HG03342 (cell line): ENCODE results near the gene DAB2IP.
"Not testable (repeated sequence)": the region's sequence is repeated elsewhere in the genome, so short reads cannot be mapped to it uniquely, and the experiment has no call there.

Source experiments
- ATAC-seq: cut with Tn5 transposase; IDR thresholded peaks from one replicate; pipeline ENCODE4 v1.9.1; 2021; ENCODE audit warnings: mild to moderate bottlenecking, moderate library complexity; ENCODE audit not compliant: unreplicated experiment

Gene DAB2IP

DNA sequence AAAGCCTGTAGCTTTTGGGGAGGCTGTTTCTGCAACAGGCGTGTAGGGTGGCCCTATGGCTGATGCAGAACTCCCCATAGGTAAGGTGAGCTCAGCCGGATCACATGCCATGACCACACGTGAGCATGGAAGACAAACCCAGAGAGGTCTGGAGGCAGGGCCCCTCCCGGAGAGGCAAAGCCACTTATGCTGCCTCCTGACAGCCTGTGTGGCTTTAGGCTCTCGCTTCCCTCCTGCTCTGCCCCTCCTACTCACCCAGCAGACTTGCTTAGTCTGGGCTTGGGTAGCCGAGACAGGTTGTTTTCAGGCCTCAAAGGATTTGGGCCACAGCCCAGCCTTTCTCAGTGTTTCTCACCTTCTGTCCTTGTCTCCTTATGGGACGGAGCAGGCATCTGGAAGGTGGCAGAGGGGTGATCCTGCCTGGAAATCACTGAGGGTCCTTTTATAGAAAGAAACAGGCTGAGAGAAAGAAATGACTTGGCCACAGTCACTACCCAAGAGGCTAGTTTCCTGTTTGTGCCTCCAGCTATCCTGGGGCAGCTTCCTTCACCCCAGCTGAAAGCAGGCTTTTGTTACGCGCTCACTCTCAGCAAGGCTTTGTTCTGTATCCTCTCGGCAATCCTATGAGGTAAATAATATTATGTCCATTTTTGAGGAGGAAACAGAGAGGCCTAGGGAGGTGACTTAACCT, 89.9 kb downstream of the DAB2IP start:
- no peak for ATAC-seq

DNA sequence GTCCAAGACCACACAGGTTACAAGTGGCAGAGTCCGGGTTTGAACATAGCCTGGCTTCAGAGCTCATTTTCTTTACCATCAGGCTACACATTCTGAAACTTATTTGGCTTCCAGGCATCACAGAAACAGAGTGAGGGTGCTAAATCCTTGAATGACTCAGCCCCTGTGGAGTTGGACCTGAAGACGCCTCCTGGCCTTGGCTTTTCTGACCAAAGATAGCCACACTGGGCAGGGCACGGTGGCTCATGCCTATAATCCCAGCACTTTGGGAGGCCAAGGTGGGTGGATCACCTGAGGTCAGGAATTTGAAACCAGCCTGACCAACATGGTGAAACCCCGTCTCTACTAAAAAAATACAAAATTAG, 90.5 kb downstream of the DAB2IP start:
- ATAC-seq = not testable (repeated sequence)

DNA sequence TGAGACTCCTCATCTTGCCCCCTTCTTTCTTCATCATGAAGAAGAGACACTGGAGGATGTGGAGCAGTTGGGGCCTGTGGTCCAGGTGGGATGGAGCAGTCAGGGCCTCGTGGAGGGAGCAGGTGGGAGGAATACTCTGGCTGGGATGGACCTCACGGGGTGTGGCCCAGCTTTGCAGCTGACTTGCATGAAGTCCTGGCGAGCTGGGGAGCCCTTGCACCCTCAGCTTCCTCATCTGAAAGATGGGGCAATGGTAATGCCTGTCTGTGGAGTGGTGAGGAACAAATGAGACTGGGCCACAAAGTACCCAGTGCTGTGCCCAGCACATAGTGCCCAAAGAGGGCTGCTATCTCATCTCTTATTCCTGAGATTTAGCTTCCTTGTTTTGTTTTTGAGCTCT, 91.5 kb downstream of the DAB2IP start:
- ATAC-seq = no peak

DNA sequence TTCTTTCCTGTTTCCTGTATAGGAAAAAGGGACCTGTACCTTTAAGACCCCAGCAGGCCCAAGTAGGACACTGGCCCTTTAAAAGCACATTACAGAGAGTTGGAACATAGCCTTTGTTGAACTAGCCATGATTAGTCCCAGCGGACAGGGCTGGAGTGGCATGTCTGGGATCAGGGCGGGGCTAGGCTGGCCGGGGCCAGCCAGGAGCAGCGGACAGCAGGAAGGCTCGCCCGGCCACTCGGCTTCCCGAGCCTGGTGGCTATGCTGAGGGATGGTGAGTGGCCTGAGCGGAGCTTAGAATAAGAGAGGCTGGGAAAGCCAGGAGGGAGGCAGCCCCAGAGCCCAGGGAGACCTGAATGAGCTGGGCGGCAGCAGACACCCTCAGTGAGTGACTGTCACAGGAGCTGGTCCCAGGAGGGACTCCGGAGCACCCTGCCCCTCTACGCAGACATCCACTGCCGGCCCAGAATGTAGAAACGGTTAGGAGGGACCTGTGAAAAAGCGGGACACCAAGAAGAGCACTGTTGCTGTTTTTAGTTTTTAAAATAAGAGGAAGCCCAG, 92.1 kb downstream of the DAB2IP start:
- ATAC-seq = no peak

DNA sequence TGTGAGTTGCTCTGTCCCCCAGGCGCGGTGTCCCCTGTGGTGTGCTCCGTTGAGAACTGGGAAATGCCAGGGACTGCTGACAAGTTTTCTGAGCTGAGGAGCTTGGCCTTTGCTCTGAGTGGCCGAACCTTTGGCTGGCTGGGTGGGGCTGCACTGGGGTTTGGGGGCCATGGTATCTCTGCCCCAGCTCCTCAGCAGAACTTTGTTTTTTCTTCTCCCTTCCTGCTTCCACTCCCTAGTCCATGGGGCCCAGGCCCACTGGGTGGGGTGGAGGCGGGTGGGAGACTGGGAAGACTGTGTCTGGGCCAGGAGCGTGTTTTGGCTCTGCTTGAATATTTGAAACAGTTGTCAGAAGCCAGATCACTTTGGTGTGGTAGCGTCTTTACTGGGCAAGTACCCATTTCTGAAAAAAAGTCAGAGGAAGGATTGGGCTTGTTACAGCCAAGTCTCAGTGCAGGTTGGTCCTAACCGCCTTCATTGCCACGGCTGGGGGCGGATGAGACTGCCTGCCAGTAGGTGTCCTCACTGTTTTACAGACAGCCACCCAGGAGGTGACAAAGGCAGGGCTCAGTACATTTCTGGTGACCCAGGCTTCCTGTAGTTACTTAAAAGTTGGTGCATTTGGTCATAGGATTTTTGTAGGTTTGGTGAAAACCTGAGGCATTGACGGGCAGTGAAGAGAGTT, 92.7 kb downstream of the DAB2IP start:
- no peak for ATAC-seq

DNA sequence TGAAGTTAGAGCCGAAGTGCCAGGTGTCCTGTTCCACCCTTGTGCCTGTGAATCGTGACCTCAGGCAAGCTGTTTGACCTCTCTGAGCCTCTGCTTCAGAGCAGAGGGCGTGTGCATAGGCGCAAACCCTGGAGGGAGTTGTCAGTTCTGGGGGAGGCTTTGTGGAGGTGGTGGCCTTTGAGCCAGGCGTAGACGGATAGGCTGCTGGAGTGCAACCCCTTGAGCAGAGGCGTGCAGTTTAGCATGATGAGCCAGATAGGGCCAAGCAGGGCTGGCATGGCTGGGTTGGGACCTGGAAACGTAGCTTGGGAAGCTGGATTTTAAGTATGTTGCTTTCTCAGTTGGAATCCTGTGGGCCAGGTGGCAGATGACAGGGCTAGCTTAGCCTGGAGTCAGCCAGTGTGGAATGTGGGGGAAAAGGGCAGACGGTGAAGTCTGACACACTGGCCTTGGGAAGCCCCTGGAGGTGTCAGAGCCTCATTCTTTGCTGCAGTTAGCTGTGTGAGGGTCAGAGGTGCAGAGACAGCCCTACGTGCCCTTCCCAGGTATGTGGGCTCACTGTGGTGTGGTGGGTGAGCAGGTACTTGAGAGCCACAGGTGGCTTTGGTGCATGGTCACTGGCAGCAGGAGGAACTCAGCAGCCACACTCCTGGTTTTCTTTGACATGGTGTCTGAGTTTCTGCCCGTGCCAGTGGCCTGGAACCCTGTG, 93.4 kb downstream of the DAB2IP start:
- no peak for ATAC-seq

DNA sequence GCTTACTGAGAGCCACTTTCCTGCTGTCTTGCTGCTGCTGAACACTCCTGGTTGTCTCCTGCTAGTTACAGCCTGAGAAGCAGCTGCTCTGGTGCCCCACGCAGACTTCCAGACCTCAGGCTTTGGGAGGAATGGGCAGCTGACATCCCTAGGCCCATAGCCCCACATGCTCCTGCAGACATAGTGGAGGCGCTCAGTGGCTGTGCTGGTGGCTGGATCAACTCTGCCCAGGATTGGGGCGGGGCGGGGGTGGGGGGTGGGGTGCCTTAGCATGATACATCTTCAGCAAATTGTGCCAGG, 93.9 kb downstream of the DAB2IP start:
- ATAC-seq = no peak

DNA sequence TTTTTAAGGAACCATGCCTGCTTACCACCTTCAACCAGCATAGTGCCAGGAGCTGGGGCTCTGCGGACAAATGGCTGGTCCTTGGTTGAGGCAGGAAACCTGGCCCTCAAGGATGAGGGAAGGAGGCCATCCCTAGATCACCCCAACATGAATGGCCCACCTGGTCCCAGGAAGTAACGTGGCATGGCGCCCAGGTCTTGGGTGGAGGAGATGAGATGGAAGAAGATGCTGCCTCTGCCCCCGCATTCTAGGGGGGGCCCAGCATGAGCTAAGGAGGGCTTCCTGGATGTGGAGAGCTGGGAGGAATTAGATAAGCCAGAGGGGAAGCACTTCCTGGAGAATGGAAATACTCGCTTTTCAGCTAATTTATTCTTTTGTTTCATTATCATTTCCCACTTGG, 95.0 kb downstream of the DAB2IP start:
- no peak for ATAC-seq

DNA sequence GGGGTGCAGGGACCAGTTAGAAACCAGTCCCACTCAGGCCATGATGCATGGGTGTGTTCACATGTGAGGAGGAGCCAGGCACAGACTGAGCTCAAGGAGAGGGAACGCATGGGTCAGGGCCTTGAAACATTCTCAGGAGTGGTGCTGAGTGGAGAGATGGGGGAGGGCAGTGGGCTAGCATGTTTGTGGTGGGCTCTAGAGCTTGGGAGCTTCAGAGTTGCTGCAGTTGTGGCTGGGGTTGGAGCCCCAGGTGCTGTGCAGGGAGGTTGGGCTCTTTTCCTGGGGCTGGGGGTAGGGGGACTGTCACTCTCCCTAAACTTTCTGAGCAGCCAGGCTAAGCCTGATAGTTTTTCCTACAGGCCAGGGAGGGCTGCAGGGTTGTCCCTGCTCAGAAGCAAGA, 95.4 kb downstream of the DAB2IP start:
- no peak for ATAC-seq

DNA sequence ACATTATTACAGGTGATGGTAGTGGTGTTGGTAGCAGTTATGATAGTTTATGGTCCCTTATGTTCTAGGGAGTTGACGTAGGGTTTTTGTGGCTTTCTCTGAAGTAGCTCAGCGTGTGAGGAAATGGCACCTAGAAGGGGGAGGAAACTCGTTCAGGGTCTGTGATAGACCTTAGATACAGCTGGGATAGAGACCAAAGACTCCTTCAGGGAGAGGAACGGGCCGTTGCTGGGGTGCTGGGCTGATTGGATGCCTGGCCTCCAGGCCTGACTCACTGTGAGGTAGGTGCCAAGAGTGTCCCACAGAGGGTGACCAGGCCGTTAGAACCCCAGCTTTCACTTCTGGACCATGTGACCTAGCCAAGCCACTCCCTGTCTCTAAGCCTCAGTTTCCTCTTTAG, 96.6 kb downstream of the DAB2IP start:
- ATAC-seq = no peak

DNA sequence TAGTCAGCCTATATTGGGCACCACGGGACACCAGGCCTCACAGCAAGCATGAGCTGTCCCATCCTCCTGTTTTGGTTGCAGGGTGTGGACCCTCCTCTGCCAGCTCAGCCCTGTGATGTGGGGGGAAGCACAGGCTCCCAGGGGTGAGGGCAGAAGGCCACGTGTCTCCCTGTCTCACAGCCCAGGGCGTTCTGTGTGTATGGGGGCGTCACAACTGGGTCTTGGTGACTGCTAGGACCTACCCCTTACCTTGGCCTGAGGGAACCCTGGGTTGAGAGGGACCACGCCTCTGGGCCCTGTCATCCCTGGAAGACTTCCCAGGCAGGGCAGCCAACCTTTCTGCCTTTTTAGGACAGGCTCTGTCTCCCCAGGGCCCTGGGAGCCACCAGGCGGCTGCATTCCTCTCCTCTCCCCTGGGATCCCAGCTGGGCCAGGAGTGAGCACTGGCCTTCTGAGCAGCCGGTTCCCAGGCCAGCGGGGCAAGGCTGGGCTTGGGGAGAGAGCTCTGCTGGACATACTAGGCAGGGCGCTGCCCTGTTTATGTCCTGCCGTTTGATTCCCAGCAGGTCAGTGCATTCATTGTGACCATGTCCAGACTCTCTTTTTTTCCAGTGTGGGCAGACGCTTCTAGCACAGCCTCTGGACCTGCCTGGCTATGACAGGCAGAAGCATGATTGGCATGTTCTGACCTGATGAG, 97.4 kb downstream of the DAB2IP start:
- ATAC-seq = no peak

DNA sequence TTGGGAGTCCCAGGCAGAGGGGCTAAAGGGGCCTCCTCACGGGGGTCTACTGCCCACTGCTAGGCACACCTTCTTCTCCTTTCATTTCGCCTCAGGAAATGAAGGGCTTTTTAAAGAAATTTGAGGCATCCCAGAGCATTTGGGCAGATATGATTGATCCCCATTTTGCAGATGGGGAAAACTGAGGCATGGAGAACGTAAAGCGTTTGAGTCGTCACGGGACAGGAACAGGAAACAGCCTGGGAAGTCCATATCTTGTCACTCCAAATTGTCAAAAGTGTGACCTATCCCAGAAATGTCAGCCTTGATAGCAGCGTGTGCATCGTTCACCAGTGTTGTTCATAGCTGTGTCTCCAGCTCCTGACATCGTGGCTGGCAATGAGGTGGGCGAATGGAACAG, 98.2 kb downstream of the DAB2IP start:
- no peak for ATAC-seq

DNA sequence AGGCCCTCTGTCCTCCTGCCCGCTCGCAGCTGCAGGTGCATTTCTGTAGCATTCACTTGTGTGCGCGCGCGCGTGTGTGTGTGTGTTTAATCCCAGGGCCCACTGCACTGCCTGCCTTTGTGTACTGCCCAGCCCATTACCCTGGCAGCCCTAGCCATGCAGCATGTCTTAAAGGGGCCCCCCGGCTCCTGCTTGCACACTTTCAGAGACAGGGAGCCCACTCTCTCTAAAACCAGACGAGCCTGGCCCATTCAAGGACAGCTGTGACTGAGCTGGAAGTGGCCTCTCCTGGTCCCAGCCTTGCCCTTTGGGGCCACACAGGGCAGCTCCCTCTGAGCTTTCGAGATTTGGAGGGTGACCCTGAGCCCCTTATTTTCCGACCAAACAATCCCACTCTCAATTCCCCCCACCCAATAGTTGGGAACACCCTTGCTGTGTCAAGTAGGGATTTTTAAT, 98.9 kb downstream of the DAB2IP start:
- ATAC-seq = no peak

DNA sequence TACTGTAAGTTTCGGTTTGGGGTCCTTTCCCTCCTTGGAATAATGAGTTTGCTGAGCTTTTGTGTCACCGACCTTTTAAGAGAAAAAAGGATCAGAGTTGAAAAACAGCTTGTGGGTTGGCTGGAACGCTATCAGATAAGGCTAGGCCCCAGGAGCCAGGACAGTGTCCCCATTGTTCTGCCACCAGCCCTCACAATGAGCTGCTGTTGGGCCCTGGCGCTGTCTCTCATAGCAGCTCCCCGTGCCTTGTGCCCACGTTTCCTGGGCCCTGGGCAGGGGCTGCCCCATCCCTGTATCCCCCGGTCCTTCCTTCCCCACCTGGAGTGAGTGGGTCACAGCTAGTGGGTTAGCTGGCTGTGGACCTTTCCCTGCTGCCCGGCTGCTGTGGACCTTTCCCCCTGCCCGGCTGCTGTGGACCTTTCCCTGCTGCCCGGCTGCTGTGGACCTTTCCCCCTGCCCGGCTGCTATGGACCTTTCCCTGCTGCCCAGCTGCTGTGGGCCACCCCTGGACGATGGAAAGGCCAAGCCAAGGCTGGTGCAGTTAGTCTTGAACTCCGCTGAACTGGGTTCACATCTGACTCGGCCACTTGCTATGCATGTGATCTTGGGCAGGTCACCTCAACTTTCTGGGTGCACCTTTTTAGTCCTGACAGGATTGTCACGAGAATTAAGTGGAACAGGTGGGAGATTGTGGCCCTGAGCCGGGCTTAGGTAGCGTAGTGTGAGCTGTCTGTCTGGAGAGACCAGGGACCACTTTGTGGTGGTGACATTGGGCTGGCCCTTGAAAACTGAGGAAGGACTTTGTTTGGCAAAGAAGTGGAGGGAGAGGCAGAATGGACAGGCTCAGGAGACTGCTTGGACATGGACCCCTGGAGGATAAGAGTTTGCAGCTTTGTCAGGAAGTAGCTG, 99.5 kb downstream of the DAB2IP start:
- no peak for ATAC-seq

DNA sequence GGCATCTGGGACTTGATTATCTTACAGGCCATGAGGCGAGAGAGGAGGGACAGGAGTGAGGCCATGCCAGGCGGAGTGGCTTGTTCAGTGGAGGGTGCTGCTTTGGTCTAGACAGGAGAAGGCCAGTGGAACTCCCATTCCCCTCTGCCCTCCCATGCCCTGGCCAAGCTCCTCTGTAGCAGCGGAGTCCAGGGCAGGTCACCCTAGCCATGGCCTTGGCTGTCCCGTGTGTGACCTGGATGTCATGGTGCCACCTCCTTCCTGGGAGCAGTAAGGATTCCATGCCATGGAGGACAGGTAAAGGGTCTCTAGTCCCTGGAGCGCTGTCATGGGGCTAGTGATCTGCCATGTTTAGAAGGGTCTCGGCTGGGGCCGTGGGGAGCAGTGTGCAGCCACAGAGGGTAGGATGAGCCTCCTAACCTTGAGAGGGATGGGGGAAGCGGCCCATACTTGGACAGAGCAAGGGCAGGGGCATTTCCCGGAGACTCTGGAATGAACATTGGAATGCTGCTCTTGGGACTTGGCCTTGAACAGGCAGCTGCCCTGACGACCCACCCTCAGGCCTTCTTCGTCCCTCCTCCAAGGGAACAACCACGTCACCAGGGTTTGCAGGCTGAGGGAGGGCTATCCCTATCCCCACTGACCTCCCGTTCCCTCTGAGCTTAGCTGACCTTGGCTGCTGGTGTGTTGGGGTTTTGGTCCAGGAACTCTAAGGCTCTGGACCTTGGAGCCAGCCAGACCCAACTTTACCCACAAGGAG, 100.4 kb downstream of the DAB2IP start:
- no peak for ATAC-seq

DNA sequence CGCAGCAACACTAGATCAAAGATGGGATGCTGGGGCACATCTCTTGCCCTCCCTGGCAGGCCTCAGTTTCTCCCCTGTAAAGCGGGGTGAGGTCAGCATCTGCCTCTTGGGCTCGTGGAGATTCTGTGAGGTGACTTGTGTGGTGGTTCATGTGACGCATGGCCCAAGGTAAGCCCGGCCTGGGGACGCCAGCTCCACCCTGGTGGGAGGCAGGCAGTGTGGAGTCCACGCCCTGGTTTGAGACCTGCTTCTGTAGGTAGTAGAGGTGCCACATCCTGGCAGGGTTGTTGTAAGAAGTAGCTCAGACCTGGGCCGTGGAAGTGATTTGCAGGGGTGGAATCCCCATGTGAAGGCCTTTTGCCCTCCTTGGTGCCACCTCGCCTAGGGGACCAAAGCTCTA, 101.5 kb downstream of the DAB2IP start:
- ATAC-seq = no peak

DNA sequence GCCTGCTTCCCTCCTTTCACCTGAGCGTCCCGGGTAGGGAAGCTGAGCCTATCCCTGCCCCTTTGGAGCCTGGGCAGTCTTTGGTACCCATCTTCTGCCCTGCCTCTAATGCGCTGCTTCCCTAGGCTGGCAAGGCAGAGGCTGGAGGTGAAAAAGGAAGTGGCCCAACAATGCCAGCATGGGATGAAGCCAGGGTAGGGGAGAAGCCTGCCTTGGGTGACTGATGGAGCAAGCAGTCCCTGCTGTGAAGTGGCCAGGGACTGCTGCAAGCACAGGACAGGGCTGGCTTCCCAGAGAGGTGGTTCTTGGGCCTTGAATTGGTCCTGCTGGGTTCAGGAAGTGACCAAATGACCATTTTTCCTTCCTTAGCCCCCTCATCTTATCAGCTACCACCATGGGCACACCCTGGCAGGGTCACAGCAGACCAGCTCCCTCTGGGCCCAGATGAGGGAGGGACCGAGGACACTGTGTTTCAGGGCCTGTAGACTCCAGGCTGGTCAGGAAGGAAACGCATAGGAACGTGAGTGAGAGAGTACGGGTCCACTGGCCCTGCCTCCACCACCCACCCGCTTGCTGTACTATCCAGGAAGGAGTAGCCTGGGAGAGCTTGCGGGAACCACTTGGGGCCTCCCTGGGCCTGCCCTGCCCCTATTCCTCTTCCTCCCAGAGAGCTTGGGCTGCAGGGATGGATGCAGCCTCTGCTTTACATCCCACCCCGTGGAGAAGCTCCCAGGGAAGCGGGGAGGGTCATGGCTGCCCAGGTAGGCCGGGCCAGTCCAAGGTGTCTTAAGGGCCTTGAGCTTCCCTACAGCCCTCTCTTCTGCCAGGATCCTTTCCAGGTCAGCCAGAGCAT, 102.6 kb downstream of the DAB2IP start:
- no peak for ATAC-seq

DNA sequence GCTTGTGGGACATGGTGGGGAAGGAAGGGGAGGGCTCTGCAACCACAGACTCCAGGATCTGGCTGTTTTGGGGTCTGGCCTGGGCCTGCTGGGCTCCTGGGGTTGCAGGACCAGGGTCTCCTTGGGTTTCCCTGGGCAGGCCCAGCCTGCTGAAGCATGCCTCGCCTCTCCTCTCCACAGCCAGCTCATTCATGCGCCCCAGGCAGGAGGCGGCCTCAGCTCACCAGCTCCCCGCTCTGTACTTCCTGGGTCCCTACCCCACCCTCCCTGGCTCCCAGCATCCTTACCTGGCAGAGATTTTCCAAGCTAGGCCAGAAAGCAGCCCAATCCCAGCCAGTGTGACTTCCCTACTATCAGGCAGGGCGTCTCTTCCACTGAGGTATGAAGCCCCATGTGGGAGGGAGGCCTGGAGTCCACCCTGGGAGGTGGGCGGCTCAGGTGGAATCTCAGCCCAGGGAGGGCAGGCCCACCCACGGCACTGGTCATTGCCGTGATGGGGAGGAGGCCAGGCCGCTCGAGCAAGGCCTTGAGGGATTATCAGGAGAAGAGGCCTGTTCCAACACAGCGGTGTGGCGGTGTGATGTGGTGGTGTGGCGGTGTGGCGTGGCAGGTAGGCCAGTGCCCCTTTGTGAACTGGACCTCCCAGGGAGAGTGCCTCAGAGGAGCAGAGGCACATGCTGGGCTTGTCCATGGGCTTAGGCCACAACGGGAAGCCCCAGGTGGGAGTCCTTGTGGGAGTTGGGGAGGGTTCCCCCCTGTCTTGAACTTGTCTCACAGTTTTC, 103.4 kb downstream of the DAB2IP start:
- no peak for ATAC-seq
